Psoas muscle (tissue), 8 donors: ENCODE data around the gene WFDC12. TPM values are rescaled to one million over a fixed set of nuclear protein-coding genes. Genes with fewer than 3 reads are reported as not detected.

Experiments
- ATAC-seq, 4 donors: fragments of 200-7000 bp; cut with Tn5 transposase; one replicate each; pipeline ENCODE4 v1.9.1; 2020; ENCODE audit warnings: moderate library complexity in 3 of 4, mild to moderate bottlenecking in 2 of 4
- DNase-seq, 2 donors: peaks; one replicate each; pipeline ENCODE4 v3.0.0-alpha.2; 2020
- H3K27ac ChIP-seq: fragments of 200-600 bp; one replicate; pipeline ENCODE4 v1.8.0; 2022
- H3K27me3 ChIP-seq, 3 donors: fragments of 200-600 bp in 1 of 3; one replicate each; pipeline versions ENCODE4 v1.6.1 to v1.8.0; 2013 to 2022; ENCODE audit warnings: low read length in 2 of 3, mild to moderate bottlenecking in 2 of 3, moderate library complexity in 1 of 3; ENCODE audit not compliant: insufficient read depth in 3 of 3
- H3K36me3 ChIP-seq, 2 donors: fragments of 200-600 bp in 1 of 2; one replicate each; pipeline versions ENCODE4 v1.6.1 to v1.8.0; 2013 to 2022; ENCODE audit warnings: low read depth in 1 of 2, mild to moderate bottlenecking in 1 of 2, moderate library complexity in 1 of 2; ENCODE audit not compliant: insufficient read depth in 1 of 2
- H3K4me1 ChIP-seq: fragments of 200-600 bp; one replicate; pipeline ENCODE4 v1.8.0; 2022
- H3K4me3 ChIP-seq: fragments of 200-600 bp; one replicate; pipeline ENCODE4 v1.8.0; 2022; ENCODE audit warnings: mild to moderate bottlenecking
- H3K9me3 ChIP-seq: fragments of 200-600 bp; one replicate; pipeline ENCODE4 v1.8.0; 2022
- CTCF ChIP-seq: fragments of 200-600 bp; IDR thresholded peaks from one replicate; pipeline ENCODE4 v1.8.0; 2022; ENCODE audit warnings: antibody characterized with exemption
- WGBS, 3 donors: extraction: QIAGEN DNeasy Blood & Tissue Kit; methylation state at CpG; one replicate each; pipeline versions ENCODE4 v1.1.6 to v1.1.7; 2013; 5-methylcytosine and 5-hydroxymethylcytosine counted together
- intact Hi-C, 2 donors: fragments of 100-400 bp; cut with DNase I; formaldehyde crosslinking; loops; one replicate each; pipeline versions ENCODE4 v1.11.0 to v1.14.2; 2022
- polyA plus RNA-seq, 3 donors: library from polyadenylated mRNA; stranded (reverse); fragments of 200-250 nt; gene quantifications; one replicate each; pipeline ENCODE4 v1.2.3, GENCODE V29; 2013
- total RNA-seq, 4 donors: library from RNA; stranded (reverse); fragmentation: NEBNext Ultra II Directional in 2 of 4; extraction: Animal tissue kit (Norgen Biotek cat#: 25700) in 2 of 4; gene quantifications; one replicate each; pipeline versions ENCODE4 v1.2.1 to v1.2.4, GENCODE V29; 2021 to 2023
- donor health status: healthy with polysubstance abuse.
- donor health status: DM: no; HTN: no; CAD: no; lungs with moderate emphysema.
- donor health status: Bipolar disorder and iron deficiency.
- donor health status: healthy.
- donor health status: DM: yes; HTN: yes; CAD: no.
- donor health status: DM: no; HTN: no; CAD: no.
- donor health status: DM: no; HTN: no; CAD: no.
- donor health status: DM: yes; HTN: yes; CAD: no.

The WFDC12 gene
- total and polyA plus RNA-seq, 7 donors = not detected

- DNase-seq (no peak), ATAC-seq (no peak)
- H3K4me1 ChIP-seq = peaks cover 4% of the 10 kb centered on the region
- intact Hi-C loops = no loop called here
- H3K36me3 ChIP-seq = peaks cover 0 to 2% of the 10 kb centered on the region in 2 donors
- WGBS, 3 donors = 67 to 76% (median 73%) methylated on average over 3 of the region's 3 CpGs
- no peaks in the 10 kb centered on the region for H3K9me3 ChIP-seq
- H3K27ac ChIP-seq = no peak overlapping the region
- no peak for TF ChIP-seq CTCF
- H3K27me3 ChIP-seq = peaks cover 0 to 5% (median 3%) of the 10 kb centered on the region in 3 donors
- H3K4me3 ChIP-seq = no peak overlapping the region
Measured at GRCh38 chr20:45091366-45091765, 32.9 kb downstream of the WFDC12 start.

GRCh38 chr20:45090481-45090880 is 33.8 kb downstream of the WFDC12 start:
- no peaks in the 10 kb centered on the region for H3K9me3 ChIP-seq
- 92 to 96% (median 93%) methylated on average over 3 of the region's 3 CpGs for WGBS, 3 donors
- DNase-seq = no peak
- no peak for ATAC-seq
- no peak overlapping the region for H3K27ac ChIP-seq
- no peak for TF ChIP-seq CTCF
- no peak overlapping the region for H3K4me3 ChIP-seq
- H3K36me3 ChIP-seq = peaks cover 0 to 2% of the 10 kb centered on the region in 2 donors
- H3K4me1 ChIP-seq = peaks cover 4% of the 10 kb centered on the region
- intact Hi-C loops = no loop called here
- H3K27me3 ChIP-seq = no peaks in the 10 kb centered on the region

- peak in 3 of 4 donors; percentile 69 to 88 (median 86) for ATAC-seq
Measured at GRCh38 chr20:45088247-45088646, 36.0 kb downstream of the WFDC12 start.

GRCh38 chr20:45087814-45088213 is 36.5 kb downstream of the WFDC12 start:
- 24 to 67% (median 37%) methylated on average over 1 of the region's 1 CpG for WGBS, 3 donors
- Histone ChIP-seq H3K27me3 (no peaks in the 10 kb centered on the region), H3K4me1 (peaks cover 4% of the 10 kb centered on the region), H3K36me3 (peaks cover 0 to 2% of the 10 kb centered on the region in 2 donors), H3K9me3 (no peaks in the 10 kb centered on the region), H3K27ac (no peak overlapping the region), H3K4me3 (no peak overlapping the region)
- ATAC-seq (no peak), DNase-seq (no peak)
- intact Hi-C loops = no loop called here
- no peak for TF ChIP-seq CTCF

More at GRCh38 chr20:45088247-45088646, 36.0 kb downstream of the WFDC12 start:
- TF ChIP-seq CTCF = no peak
- intact Hi-C loops = no loop called here
- Histone ChIP-seq H3K27me3 (no peaks in the 10 kb centered on the region), H3K4me3 (no peak overlapping the region), H3K9me3 (no peaks in the 10 kb centered on the region), H3K4me1 (peaks cover 4% of the 10 kb centered on the region), H3K36me3 (peaks cover 0 to 2% of the 10 kb centered on the region in 2 donors), H3K27ac (no peak overlapping the region)
- 42 to 54% (median 51%) methylated on average over 7 of the region's 7 CpGs for WGBS, 3 donors
- DNase-seq = no peak
